ENCODE data around the gene PRSS22. TPM values are rescaled to one million over a fixed set of nuclear protein-coding genes. Genes with fewer than 3 reads are reported as not detected.

The PRSS22 gene
- total RNA-seq, 1 donor from 2014 or later: not detected

DNA sequence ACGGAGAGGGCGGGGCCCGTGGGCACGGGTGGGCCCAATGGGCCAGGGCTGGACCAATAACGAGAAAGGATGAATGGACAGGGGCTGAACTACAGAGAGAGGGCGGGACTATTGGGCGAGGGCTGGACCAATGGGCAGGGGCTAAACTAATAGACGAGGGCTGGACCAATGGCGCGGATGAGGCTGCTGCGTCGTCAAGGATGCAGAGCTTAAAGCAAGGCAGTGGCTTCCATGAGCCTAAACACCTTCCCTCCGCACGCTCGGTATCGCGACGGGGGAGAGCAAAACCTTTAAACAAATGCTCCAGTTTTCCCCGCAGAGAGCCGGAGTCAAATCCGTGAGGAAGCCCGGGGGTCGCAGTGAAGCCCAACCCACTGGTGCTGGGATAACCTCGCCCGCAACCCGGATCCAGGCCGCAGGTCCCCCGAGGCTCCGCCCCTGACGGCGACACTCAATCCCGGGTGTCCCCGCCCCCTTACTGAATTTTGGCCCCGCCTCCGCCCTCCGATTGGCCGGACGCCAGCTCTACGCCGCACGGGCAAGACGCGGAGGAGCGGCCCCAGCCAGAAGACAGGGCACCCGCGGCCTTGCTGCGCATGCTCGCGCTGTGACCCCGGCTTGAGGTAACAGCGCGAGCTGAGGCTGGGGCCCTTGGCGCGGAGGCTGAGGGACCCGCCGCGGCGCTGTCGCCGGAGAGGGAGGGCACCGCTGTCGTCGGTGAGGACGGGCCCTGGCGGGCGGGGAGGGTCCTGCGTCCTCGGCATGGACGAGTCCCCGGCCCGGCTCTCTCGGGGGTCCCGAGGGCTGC, 24.9 kb upstream of the PRSS22 start, which contains the start of gene FLYWCH2:
TSS of gene FLYWCH2 (plus strand) at position 566 of the 808 bp plus-strand sequence. CDS start 13,235 bp downstream, outside the sequence.
- ATAC-seq (peak; percentile 97), DNase-seq (peak; percentile 99)
- intact Hi-C loops (cut with micrococcal nuclease): no loop called here

DNA sequence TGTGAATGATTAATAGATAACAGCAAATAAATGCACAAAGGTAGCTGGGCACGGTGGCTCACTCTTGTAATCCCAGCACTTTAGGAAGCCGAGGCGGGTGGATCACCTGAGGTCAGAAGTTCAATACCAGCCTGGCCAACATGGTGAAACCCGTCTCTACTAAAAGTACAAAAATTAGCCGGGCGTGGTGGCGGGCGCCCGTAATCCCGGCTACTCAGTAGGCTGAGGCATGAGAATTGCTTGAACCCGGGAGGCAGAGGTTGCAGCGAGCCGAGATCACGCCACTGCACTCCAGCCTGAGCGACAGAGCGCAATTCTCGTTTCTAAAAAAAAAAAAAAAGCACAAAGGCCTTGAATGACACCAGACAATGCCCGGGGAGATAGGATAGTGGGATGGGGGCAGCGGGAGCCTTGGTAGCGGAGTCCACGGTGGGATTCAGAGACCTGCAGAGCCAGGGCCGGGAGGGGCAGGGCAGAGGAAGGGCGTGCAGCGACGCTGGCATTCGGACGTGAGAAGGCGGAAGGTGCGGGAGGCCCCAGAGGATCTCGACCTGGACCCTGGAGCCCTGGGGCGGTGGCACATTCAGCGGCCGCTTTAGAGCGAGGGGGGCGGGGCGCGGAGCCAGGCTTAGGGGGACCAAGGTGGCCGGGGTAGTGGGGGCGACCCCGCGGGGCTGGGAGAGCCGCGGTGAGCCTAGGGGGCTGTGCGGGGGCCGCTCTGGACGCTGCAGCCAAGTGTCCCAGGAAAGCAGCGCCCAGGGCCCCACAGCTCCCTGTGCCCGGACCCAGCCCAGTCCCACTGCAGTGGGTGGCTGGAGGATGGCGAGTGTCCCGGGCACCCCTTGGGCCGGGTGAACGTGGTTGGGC, 24.0 kb upstream of the PRSS22 start:
- intact Hi-C loops (cut with micrococcal nuclease): no loop called here
- ATAC-seq: peak; percentile 21
- peak; percentile 64 for DNase-seq

DNA sequence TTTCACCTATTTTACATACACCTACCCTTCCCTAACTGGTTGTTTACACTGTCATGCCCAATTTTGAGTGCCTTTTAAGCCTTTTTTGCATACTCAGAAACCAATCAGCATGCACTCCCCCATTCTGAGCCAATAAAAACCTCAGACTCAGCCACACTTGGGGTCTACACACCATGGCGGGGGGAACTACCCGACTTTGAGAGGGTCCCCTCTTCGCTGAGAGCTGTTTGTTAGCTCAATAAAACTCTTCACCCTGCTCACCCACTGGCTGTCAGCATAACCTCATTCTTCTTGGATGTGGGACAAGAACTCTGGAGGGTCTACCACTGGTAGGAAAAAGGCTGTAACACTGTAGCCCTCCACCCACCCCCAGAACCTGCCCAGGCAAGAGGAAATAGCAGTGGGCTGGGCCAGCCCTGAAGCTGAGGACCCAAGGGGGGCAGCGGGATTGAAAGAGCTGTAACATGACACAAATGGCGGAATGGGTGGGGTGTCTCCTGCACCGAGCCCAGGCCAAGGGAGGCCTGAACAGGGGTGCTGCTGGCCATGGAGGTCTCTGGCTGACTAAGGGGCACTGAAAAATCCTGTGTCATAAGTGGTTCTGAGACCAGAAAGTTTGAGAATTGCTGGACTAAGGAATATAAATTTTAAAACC, 22.0 kb upstream of the PRSS22 start:
- ATAC-seq (no peak), DNase-seq (no peak)
- intact Hi-C loops (cut with micrococcal nuclease): no loop called here

DNA sequence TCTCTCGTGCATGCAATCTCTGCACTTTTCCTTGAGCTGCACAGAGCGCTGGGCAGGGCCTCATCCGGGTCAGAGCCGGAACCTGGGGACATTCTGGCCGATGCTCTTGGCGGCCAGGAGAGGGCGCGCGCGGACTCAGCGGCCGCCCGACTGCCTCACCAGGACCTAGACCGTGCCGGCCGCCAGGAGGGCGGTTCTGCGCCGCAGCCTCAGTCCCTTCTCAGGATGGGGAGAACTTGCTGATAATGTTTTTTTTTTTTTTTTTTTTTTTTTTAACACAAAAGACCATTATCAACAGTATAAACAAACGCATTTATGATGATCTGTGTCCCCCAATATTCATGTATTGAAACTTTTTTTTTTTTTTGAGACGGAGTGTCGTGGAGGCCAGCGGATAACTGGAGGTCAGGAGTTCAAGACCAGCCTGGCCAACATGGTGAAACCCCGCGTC, 17.0 kb upstream of the PRSS22 start:
- peak; percentile 99 for ATAC-seq
- DNase-seq: peak; percentile 90
- intact Hi-C loops (cut with micrococcal nuclease): loop anchor here (5.0 kb wide), 1 partner anchor 42 kb away; no protein-coding TSS in a partner anchor

DNA sequence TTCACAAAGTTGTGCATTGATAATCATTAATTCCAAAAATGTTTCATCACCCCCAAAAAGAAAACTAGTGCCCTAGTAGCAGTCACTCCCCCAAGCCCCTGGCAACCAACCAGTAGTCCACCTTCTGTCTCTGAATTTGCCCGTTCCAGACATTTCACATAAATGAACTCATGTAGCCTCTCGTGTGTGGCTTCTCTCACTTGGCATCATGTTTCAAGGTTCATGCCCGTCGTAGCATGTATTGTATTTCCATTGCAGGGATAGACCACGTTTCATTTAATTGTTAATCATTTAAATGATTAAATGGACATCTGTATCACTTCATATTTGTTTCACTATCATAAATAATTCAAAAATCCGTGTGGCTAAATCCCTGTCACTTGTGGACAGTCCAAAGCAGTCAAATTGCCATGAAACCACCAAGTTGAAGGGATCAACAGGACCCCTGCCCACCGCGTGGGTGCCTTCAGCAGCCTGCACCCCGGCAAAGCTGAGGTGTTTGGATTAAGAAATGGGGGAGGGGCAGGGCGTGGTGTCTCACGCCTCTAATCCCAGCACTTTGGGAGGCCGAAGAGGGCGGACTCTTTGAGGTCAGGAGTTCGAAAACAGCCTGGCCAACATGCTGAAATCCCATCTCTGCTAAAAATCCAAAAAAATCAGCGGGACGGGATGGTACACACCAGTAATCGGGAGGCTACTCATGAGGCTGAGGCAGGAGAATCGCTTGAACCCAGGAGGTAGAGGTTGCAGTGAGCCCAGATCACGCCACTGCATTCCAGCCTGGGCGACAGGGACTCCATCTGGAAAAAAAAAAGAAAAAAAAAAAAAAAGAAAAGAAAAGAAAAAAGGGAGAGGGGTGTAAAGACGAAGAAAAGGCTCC, 16.3 kb upstream of the PRSS22 start:
- intact Hi-C loops (cut with micrococcal nuclease): loop anchor here (5.0 kb wide), 1 partner anchor 43 kb away; no protein-coding TSS in a partner anchor
- no peak for DNase-seq
- no peak for ATAC-seq

DNA sequence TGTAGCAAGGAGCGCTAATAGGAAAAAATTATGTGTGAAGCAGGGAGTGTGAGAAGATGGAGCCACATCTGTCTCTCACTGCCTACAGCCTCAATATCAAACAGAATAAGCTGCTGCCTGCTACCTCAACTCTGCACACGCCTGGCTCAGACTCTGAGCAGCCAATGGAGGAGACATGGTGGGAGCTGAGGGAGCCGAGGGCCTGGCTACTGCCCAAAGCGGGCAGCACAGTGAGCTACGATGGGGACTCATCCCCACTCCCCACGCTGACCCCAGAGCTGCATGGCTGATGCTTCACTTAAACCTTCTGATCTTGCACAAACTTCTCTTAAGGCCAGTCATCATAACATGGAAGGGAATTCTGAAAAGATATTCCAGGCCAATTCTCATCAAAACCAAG, 14.0 kb upstream of the PRSS22 start:
- intact Hi-C loops (cut with micrococcal nuclease): loop anchor here (5.0 kb wide), 1 partner anchor 45 kb away; no protein-coding TSS in a partner anchor
- DNase-seq (no peak), ATAC-seq (no peak)

DNA sequence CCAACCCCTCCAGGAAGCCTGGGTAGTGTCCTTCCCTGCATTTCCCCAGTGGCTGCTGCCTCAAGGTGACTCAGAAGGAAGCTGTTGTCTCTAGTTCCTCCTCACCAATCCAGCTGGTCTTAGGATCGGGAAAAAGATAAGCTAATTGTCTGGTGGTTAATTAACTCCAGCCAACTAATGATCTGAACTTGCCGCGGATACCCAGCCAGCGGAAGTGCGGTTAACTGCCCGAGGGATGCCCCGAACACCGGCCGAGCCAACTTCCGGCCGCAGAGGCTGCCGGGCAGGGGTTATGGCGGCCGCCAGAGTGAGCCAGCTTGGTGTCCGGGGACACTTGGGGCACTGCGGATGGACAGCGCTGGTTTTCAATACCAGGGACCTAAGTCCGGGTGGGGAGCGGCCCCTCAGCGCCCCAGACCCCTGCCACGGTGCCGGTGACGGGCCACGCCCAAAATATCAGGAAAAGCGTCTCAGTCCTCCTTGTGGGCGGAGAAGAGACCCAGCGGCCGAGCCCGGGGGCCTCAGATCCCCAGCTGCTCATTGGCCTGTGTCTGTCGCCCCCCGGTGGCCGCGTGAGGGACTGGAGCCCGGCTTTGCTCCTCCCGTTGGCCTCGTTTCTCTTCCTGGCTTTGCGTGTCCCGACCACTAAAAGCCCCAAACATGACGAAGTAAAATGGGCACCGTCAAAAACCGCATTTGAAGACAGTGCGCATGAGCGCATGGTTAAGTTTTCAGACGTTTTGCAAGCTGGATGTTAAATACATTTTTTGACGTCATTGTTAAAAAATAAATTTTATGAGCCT, 10.2 kb upstream of the PRSS22 start:
- intact Hi-C loops (cut with micrococcal nuclease): no loop called here
- DNase-seq (peak; percentile 97), ATAC-seq (peak; percentile 99)

DNA sequence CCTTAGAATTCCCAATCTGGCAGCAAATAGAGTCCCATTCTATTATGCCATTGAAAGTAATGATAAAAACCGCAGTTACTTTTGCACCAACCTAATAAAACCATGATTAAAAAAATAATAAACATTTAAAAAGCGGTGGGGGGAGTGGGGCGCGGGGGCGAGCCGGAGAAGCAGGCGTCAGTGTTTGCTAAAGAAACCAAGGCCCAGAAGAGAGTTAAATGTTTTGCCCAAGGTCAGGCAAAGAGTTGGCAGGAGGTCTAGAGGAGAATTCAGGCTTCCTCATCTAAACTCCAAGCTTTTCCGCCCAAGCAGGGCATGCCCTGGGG, 9.7 kb upstream of the PRSS22 start:
- ATAC-seq: no peak
- intact Hi-C loops (cut with micrococcal nuclease): no loop called here

DNA sequence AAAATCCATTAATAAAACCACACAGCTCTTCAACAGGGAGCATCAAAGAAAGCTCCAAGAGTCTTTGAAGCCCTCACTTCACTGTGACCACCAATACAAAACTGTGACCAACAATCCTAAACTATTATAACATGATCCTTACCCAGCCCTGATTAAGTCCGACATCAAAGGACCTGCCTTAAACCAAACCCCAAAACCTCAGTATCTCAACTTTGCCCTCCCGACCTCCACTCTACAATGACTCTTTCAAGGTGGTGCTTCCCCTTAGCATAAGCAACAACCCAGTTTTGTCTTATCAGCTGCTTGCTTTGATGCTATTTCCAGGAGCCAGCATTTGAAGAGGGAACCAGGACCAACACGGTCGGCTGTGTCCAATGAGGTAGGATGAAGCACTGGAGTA, 8.5 kb upstream of the PRSS22 start:
- intact Hi-C loops (cut with micrococcal nuclease): no loop called here
- ATAC-seq (no peak), DNase-seq (no peak)

More for the DNA sequence above, 9.7 kb upstream of the PRSS22 start:
- no peak for DNase-seq

DNA sequence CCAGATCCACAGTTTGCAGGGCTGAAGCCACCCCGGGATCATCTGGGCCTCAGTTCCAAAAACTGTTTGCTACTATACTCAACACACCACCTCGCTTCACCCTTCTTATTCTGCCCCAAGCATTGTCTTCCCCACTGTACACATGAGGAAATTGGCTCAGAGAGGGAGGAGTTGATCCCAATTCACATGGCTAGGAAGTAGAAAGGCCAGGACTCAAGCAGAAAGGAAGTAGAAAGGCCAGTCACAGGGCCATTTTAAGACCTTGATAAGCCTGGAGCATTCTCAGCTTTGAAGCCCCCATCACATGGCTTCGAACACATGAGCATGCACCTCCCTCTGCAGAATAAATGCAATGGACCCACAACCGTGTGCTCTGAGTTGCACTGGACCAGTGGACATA, 7.7 kb upstream of the PRSS22 start:
- intact Hi-C loops (cut with micrococcal nuclease): no loop called here
- ATAC-seq: no peak
- no peak for DNase-seq

DNA sequence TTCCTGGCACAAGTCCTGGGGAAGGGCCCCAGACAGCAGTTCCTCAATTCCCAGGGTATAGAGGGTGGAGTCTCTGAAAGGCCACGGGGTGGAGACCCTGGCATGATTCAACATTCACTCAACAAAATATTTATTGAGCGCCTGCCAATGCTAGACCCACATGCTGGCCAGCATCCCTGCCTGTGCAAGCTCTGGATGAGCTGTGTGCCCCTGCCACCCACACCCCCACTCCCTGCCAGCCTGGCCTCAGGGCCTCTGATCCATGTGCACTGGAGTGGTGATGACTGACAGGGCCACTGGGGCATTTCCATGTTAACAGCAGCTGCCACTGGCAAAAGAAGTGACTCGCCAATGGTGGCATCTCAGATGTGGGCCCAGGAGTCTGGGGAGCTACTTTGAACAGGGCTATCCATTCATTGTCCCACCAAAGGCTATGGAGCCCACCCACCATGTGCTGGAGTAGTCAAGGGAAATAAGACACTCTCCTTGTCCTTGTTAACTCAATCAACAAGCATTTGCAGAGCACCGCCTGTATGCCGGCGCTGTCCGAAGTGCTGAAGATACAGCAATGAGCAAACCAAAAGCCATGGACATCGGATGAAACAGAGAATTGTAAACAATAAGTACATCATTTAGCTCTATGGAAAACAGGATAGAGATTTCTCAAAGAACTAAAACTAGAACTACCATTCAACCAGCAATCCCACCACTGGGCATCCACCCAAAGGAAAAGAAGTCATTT, 3.0 kb upstream of the PRSS22 start:
- intact Hi-C loops (cut with micrococcal nuclease): no loop called here
- no peak for ATAC-seq
- no peak for DNase-seq

DNA sequence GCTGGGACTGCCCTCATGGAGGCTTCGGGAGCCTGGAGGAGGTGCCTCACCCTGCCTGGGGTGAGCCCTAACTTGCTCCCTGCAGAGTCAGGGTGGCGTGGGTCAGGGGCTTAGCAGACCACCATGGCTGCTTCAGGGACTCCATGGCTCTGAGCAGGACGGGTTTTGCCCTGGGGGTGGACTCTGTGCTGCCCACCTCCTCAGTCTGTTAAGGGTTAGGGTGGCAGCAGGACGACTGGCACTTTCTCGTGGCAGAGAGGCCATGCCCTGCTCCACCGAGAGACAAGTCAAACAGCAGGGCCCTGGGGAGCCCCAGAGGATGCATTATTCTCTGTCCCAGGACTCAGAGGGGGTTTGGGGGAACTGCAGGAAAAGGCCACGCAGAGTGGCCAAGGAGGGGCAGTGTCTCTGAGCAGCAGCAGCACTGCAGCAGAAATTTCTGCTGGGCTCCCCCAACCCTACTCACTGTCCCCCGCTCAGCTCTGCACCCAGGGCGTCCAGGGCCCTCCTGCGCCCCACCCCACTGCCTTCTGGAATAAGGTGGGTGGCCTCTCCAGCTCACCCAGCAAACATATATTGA, 1.8 kb upstream of the PRSS22 start:
- DNase-seq: no peak
- intact Hi-C loops (cut with micrococcal nuclease): no loop called here
- no peak for ATAC-seq

DNA sequence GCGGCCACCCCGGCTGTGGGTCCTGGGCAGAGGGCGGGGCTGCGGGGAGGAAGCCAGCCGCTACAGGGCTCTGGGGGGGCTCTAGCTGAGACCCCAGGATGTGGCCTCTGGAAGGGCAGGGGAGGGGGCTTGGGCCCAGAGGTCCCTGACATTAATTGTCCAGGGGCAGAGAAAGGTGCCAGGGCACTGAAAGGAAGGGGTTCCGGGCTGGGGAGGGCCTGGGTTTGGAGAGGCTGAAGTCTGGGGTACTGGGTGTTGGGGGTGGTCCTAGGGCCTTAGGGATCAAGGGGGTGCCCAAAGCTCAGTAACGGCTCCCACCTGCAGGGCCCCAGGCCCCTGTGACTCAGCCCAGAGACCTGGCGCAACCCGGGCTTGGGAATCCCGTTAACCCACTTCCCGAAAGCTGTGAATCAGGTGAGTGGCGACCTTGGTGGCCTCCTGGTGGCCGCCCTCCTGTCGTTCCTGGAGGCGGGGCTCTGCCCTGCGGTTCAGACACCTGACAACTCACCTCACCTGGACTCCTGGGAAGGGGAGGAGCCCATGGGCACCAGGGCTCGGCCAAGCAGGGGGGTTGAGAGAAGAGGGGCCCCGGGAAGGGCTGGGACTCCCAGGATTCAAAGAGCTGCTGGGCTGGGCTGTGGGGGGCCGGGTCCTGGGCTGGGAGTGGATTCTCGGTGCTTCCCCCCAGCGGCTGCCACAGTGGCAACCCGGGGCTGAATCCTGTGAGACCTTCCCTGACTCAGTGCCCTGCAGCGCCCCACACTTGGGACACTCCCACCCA, 465 bp upstream of the PRSS22 start:
- intact Hi-C loops (cut with micrococcal nuclease): no loop called here
- ATAC-seq: no peak
- no peak for DNase-seq

DNA sequence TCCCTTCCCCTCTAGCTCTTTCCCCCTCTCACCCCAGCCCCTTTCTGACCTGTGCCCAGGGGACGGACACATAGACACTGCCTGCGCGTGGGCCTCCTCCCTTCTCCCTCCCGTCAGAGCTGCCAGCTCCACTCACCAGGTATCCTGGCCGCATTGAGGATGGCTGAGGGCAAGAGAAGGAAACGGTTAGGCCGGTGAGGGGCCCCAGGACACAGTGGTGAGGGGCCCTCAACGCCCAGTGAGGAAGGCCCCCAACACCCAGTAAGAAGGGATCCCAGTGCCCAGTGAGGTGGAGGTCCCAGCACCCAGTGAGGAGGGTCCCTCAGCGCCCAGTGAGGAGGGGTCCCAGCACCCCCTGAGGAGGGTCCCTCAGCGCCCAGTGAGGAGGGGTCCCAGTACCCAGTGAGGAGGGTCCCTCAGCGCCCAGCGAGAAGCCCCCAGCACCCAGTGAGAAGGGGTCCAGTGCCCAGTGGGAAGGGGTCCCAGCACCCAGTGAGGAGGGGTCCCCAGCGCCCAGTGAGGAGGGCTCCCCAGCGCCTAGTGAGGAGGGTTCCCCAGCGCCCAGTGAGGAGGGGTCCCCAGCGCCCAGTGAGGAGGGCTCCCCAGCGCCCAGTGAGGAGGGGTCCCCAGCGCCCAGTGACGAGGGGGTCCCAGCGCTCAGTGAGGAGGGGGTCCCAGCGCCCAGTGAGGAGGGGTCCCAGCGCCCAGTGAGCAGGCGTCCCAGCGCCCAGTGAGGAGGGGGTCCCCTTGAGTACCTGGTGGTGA, 1.1 kb downstream of the PRSS22 start:
- intact Hi-C loops (cut with micrococcal nuclease): no loop called here
- DNase-seq (no peak), ATAC-seq (no peak)

DNA sequence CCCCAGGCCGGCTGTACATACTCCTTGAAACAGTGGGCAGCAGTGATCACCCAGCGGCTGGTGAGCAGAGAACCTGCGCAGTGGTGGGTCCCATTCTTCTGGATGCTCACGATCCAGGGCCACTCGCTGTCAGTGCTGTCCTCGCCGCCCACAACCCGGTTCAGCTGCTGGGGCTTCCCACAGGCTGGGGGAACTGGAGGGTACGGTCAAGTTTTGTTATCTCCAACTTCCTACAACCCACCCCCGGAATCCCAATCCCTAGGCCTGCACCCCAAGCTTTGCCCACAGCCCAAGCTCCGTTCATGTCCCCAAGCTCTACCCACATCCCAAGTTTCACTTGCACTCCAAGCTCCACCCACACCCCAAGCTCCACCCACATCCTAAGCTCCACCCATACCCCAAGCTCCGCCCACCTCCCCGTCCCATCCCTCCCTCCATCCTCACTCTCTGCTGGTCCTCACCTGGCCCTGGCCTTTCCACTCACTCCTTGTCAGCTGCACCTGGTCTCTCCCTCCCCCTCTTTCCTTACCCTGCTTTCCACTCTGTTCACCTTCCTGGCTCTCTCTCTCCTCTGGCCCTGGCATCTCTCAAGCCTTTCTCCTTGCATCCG, 1.8 kb downstream of the PRSS22 start:
- intact Hi-C loops (cut with micrococcal nuclease): no loop called here
- no peak for DNase-seq
- no peak for ATAC-seq
